Measurements from ENCODE around the gene HS1BP3. TPM values are rescaled to one million over a fixed set of nuclear protein-coding genes. Genes with fewer than 3 reads are reported as not detected.

HS1BP3 gene
- polyA plus RNA-seq, 3 donors, result 18.7 to 22.2 (median 20.6) TPM

DNA sequence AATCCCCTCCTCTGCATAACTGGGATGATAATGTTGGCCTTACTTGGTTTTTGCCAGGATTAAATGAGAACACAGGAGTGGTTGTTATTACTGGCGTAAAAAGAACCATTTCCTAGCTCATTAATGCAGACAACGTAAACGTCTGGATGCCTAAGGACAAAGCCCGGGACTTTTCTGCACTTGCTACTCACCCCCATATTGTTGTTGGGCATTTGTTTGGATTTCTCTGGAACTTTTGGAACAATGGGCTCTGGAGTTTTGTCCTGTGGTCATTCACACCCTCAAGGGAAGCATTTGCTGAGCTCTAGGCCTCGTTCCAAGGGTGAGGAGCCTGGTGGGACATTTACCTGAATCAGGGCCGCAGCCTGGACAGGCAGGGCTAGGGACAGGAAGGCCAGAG, 76.0 kb downstream of the HS1BP3 start:
- DNase-seq, result no peak

- no peak for DNase-seq
Measured at GRCh38 chr2:20574423-20574911, 76.4 kb downstream of the HS1BP3 start.

DNA sequence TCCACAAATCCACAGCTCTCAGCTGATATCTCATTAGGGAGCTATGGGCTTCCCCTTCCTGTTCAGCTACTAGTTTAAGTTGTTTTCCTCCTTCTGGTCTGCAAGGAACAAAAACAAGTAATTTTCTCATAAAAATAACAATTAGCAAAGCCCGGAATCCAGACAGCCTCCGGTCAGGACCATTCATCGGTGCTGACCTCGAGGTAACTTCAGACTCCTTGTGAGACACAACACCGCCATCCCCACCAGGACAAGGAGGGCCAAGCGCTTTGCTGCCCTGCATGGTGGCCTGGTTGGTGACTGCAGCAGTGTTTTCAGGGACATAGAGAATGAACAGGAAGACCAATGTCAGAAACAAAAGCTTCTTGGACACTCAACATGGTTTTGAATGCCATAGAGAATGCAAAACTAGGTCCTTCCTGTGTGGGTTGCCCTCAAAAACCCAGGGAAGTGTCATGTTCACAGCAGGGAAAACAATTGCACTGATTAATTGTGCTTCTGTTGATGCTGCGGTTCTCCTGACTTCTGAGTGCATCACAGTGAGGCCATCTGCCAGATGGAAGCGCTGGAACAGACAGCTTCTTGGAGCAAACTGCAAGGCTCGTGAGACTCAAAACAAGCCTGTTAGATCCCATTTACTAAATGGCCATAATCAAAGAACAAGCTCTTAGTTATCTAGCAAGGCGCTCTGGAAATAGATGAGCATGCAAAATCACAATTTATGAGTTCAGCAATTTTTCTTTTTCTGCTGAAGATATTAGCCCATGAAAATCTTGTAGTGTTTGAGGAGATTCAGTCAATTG, 77.1 kb downstream of the HS1BP3 start:
- no peak for DNase-seq

DNA sequence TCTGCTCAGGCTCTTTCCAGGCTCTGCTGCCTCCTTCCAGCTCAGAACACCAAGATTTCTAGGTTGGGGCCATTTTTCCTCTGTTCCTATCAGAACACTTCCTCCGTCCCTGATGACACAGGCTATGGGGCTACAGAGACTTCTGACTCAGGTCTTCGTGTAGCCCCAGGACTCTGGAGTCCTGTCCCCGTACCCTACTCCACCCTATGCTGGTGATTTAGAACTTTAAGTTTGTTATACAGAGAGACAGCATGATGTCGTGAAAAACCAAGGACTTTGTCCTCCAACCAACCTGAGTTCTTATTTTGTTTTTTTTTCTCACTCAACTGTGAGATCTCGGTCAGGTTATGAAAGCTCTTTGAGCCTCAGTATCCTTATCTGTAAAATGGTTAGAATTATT, 78.7 kb downstream of the HS1BP3 start:
- DNase-seq, result no peak

GRCh38 chr2:20571644-20572215, 79.2 kb downstream of the HS1BP3 start:
- no peak for DNase-seq

GRCh38 chr2:20571231-20571630, 79.7 kb downstream of the HS1BP3 start:
- DNase-seq, result no peak

- DNase-seq, result no peak
Measured at GRCh38 chr2:20570249-20570648, 80.6 kb downstream of the HS1BP3 start.

- no peak for DNase-seq
Measured at GRCh38 chr2:20569464-20570223, 81.3 kb downstream of the HS1BP3 start.

DNA sequence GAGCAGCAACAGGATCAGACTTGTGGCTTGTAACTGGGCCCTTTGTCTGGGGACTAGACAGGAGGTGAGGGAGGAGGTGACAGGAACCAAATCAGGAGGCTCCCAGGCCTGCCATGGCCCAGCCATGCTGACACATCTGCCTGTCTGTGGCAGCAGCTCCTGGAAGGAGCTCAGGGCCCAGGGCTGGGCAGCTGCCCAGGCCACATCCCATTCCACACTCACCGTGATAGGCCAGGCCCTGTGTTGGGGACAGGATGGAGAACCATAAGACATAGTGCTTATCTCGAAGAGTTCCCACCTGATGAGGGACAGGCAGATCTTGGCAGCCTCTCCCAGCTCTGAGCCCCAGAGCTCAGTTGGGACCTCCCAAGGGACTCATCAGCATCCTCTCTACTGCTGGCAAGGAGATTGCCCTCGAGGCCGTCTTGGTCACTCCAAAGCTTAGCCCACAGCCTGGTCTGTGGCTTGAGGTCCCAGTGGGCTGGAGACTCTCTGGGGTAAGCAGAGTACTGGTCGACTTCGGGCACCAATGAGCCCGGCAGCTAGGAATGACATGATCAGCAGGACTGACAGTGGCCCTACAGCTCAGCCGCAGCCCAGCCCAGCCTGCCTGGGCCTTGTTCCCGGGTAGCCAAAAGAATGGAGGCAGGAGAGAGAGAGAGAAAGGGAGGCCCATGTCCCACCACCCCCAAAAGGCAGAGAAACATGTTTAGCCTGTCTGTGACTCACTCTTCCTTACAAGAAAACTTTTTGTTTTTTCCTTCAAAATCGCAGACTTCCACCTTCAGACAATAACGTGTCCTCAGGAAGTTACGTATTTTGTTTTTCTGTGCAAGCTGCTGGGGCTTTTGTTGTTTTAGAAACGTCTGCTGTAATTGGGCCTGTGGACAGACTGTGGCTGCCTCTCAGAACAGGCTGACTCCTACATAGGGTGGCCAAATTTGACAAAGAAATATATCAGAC, 82.1 kb downstream of the HS1BP3 start:
- DNase-seq, result no peak

- no peak for DNase-seq
Measured at GRCh38 chr2:20567926-20568179, 83.0 kb downstream of the HS1BP3 start.

Other genes starting within 250 kb of the HS1BP3 start
- gene RHOB, start 204.0 kb downstream of the HS1BP3 start, polyA plus RNA-seq (ENCODE audit: insufficient read length in 3 of 3), result 10 to 100 TPM; 69.8 to 99.7 (median 90.9) TPM
- gene GDF7, start 16.0 kb upstream of the HS1BP3 start, polyA plus RNA-seq (ENCODE audit: insufficient read length in 3 of 3), result 1 to 10 TPM; 2.7 to 4.7 (median 4.1) TPM
- 10 to 100 TPM; 31.6 to 35.7 (median 34.8) TPM for gene LDAH, start 172.0 kb upstream of the HS1BP3 start, polyA plus RNA-seq (ENCODE audit: insufficient read length in 3 of 3)

Measured in renal pelvis (tissue), 4 donors.